Left renal cortex interstitium (tissue), 4 donors: ENCODE results near the gene PSME4. TPM values are rescaled to one million over a fixed set of nuclear protein-coding genes. Genes with fewer than 3 reads are reported as not detected.

Experiments used
- DNase-seq, 4 donors: peaks; one replicate each; pipeline ENCODE4 v3.0.0-alpha.2; 2013; ENCODE audit warnings: low read depth in 4 of 4, low spot score in 2 of 4, missing footprints in 1 of 4
- polyA plus RNA-seq, 4 donors: library from polyadenylated mRNA; unstranded; fragments of 120-200 nt; gene quantifications; one replicate each; pipeline ENCODE4 v1.2.1, GENCODE V29; 2013; ENCODE audit not compliant: insufficient read length in 4 of 4

Gene PSME4, protein sequence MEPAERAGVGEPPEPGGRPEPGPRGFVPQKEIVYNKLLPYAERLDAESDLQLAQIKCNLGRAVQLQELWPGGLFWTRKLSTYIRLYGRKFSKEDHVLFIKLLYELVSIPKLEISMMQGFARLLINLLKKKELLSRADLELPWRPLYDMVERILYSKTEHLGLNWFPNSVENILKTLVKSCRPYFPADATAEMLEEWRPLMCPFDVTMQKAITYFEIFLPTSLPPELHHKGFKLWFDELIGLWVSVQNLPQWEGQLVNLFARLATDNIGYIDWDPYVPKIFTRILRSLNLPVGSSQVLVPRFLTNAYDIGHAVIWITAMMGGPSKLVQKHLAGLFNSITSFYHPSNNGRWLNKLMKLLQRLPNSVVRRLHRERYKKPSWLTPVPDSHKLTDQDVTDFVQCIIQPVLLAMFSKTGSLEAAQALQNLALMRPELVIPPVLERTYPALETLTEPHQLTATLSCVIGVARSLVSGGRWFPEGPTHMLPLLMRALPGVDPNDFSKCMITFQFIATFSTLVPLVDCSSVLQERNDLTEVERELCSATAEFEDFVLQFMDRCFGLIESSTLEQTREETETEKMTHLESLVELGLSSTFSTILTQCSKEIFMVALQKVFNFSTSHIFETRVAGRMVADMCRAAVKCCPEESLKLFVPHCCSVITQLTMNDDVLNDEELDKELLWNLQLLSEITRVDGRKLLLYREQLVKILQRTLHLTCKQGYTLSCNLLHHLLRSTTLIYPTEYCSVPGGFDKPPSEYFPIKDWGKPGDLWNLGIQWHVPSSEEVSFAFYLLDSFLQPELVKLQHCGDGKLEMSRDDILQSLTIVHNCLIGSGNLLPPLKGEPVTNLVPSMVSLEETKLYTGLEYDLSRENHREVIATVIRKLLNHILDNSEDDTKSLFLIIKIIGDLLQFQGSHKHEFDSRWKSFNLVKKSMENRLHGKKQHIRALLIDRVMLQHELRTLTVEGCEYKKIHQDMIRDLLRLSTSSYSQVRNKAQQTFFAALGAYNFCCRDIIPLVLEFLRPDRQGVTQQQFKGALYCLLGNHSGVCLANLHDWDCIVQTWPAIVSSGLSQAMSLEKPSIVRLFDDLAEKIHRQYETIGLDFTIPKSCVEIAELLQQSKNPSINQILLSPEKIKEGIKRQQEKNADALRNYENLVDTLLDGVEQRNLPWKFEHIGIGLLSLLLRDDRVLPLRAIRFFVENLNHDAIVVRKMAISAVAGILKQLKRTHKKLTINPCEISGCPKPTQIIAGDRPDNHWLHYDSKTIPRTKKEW (N-terminal part only)
- 10 to 100 TPM; 48.9 to 75.3 (median 58.6) TPM for polyA plus RNA-seq

DNA sequence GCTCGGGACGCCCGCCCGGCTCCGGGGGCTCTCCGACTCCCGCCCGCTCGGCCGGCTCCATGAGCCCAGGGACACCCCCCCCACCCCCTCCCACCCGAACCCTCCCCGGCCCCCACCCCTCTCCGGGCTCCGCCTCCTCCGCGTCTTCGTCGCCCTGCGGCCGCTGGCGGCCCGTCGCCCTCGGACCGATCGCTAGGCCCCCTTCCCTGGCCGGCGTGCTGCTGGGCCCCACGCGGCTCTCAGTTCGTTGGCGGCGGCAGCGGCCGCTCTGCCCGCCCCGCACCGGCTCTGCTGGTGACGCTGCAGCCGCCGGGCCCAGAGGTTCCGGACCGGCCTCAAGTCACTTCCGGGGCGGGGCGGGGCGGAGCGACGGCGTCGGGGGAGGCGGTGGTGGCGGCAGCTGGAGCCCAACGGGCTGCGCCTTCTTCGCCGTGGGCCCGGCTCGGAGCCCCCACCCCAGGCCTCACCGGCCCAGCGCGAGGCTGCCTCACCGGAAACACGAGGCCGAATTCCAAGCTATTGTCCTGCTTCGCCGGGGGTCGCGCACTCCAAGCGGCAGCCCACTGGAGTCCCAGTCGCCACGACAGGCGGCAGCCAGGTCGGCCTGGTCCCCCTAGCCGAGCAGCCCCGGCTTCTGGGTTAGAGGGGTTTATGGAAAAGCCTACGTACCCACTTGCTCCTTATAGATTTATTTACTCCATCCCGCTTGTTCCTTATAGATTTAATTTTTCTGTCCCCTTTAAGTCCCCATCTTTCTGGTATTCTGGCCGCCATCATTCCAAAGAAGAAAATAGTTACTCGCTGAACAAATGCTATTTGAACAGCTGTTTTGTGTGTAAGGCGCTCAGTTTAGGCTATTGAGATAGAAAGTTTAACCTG lies at the start of gene PSME4:
Gene PSME4, minus strand, starts transcription at position 270 of the 879 bp plus-strand sequence. Its CDS starts 209 bp downstream, at position 61.
- DNase-seq, result peak; percentile 67 to 82 (median 78)

DNA sequence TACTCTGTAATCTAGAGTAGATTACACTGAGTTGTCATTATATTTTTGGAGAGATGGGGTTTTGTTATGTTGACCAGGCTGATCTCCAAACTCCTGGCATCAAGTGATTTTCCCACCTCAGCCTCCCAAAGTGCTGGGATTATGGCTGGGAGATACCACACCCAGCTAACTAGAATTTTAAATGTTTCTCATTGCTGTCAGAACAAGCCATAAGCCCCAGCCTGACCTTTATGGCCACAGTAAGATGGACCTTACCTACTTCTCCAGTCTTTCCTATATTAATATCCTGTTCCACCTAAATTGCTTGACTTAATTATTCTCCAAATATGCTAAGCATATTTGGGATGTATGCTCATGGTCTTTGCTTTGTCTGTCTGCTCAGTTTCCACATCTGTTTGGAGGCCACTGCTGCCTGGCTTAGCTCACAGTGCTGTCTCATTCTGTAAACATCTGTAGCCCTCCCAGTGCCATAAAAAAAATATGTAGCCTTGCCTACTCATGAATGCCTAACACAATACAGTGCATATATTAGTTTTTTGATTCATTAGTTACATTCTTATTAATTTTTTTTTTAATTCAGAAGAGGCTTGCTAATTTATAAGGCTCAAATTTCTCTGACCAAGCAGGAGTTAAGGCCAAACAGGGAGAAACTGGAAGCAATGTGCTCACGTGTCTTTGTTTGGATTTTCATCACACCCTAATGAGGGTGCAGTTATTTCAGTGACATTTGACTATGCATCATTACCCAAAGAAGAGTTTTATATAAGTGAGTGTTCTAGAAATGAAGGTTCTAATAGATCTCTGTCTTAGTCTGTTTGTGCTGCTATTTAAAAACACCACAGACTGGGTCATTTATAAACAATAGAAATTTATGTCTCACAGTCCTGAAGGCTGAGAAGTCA lies 45.3 kb upstream of the PSME4 start:
- no peak for DNase-seq

DNA sequence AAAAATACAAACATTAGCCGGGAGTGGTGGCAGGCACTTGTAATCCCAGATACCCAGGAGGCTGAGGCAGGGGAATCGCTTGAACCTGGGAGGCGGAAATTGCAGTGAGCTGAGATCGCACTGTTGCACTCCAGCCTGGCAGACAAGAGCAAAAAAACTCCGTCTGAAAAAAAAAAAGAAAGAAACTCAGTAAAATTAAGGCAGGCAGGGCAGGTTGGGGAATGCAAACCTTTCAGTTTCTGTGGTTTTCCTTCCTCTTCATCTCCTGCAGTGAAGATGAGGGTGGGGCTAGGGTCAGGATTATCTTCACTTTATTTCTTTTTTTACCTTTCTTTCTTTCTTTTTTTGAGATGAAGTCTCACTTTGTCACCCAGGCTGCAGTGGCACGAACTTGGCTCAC lies 43.2 kb upstream of the PSME4 start:
- no peak for DNase-seq

DNA sequence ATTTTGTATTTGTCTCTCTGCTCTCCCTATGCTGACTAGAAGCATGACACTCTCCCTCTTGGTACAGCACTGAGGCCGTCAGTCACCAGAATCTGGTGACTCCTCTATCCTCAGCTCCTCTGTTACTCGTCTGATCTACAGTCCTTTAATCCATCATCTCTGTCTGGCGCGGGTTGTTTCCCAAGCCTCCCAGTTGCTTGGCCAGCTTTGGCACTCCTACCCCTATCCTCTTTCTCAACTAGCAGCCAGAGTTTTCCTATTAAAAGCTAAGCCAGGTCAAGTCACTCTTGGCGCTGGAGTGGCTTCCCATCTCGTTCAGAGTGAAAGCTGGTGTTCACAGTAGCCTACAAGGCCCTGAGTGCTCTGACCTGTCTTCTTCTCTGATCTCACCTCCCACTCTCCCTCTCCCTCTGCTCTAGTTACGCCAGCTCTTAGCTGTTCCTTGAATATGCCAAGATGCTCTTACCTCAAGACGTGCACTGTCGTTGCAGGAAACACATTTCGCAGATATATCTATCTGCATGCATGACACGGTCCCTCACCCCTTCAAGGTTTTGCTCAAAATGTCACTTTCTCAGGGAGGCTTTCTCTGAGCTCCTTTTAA lies 41.8 kb upstream of the PSME4 start:
- DNase-seq, result no peak

DNA sequence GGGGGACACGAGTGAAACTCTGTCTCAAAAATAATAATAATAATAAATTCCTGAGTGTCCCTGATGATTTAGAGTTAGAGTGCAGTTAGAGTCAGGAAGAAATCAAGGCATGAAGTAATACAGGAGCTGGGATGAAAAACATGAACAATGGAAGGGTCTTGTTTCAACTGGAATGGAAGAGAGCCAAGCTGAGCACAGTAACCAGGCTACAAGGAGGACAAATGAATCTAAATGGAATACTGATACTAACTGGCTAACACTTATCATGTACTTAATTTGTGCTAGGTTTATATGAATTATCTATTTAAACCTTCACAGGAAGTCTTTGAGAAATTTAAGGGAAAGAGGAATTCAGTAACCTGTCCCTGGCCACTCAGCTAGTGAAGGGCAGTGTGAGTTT lies 38.8 kb upstream of the PSME4 start:
- DNase-seq, result no peak

DNA sequence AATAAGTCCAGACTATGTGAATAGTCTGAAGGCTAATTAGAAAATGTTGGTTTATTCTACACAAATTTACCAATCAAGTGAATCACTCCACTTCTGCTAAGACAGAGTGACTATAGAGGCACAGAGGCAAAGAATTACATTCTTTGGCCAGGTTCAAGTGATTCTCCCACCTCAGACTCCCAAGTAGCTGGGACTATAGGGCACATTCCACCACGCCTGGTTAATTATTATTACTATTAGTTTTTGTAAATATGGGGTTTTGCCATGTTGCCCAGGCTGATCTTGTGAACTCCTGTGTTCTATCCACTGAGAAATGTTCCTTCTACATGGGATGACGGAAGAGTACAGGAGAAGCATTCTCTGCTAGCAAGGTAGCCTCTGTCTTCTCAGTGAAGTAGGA lies 37.6 kb upstream of the PSME4 start:
- DNase-seq, result no peak

DNA sequence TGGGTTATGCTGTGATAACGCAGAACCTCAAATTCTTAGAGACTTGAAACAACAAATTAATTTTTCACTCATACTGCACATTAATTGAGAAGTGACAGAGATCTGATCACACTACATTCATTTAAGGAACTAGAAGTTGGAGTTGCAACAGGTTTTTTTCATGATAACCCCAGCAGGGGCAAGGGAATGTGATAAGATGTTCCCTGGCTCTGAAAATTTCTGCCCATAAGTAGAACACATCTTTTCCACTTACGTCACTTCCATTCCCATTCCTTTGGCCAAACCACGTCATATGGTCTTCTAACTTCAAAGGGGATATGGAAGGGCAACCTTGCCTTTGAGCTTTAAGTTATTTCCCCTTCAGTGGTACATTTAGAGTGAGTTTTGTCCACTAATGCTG lies 29.7 kb upstream of the PSME4 start:
- no peak for DNase-seq

DNA sequence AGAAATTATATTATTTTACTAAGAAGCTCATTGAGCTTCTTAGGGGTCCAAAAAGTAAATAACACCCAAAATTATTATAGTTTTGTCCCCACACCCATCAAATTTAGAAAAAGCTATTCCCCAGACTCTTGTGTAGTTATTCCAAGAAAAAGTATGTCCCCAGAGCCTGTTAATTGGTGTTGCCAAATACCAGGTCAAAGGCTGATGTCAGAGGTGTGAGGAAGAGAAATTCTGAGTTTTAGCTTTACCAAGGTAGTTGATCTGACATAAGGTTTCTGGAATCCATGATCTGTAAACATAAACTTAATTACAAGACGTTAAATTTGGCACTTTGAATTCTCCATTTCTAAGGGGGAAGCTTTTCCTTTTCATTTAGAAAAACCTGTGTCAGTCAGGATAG lies 29.3 kb upstream of the PSME4 start:
- DNase-seq, result no peak

DNA sequence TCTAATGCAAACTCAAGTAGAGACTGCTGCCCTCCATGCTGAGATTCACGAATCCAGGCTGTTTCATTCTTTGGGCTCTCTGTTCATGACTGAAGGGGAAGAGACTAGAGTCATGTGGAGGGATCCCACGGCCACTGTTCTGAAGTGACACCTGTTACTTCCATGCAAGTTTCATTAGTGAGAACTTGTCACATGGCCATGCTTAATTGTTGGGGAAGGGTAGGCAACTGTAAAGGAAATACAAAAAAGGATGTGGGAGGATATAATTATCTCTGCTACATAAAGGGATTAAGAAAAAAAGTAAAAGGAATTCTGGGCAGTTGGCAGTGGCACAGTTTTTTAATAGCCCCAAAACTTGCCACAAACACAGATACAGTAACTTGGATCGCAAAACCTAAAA lies 28.0 kb upstream of the PSME4 start:
- no peak for DNase-seq

DNA sequence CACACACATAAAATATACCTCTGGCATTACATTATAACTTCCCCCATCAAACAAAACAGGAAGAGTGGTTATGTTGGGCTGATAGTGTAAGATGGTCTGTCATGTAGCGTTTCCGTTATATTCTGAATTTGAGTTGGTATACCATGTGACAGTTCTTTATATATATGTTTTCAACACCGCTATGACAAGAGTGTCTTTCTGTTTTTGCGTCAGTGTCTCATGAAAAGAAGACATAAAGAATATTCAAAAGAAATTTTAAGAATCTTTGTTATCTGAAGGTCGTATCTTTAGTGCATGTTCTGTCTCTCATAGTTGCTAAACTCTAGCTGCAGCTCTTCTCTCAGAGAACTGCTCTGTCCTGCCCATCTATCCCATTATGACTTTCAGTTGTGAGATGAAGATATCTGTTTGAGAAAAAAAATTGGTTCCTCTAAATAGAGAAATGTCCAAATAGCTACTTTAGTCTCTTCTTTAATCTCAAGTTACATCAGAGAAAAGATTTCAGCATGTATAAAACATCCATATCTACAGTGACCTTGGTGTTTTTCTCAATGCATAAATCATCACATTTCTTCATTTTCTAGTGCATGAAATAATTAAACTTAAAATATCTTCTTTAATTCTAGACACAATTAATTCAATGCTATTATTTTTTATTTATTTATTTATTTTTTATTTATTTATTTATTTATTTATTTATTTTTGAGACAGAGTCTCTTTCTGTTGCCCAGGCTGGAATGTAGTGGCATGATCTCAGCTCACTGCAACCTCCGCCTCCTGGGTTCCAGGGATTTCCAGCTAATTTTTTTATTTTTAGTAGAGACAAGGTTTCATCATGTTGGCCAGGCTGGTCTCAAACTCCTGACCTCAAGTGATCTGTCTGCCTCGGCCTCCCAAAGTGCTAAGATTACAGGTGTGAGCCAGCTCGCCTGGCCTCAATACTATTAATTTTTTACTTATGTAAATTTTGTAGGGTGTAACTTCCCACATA lies 24.3 kb upstream of the PSME4 start:
- DNase-seq, result no peak

DNA sequence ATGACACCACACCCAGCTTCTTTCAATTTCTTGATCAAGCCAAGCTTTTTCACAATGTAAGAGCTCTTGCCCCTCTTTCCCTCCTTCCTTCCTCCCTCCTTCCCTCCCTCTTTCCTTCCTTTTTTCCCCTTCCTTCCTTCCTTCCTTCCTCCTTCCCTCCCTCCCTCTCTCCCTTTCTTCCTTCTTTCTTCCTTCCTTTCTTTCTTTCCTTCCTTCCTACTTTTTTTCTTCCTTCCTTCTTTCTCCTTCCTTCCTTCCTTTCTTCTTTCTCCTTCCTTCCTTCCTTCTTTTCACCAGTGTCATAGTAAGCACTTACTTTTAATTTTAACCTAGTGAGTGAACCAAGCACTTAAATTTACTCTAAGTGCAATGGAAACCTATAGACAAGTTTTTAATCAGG lies 21.2 kb upstream of the PSME4 start:
- DNase-seq, result no peak

DNA sequence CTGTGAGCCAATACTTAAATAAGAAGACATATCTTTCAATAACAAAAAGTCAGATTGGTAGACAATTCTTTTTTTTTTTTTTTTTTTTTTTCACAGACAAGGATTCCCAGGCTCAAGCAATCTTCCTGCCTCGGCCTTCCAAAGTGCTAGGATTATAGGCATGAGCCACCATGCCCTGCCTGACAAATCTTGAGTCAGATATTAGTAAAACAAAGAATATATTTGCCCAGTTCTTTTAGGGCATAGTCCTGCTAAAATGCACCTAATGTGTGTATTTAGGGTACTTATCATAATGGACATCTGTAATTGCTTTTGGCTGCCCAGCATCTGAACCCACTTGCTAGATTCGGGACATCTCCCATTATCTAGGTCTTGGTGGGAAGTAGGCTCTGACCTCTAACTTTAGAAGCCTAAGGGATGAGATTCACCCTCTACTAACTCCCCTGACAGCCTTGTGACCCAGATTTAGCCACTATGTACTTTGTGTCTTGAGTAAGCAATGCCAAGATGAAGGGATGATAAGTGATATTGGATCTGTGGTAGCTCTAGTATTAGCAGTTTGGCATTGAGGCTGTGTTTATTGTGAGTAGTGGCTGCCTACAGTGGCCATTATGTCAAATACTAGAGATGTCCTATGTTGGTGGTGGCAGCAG lies 18.5 kb upstream of the PSME4 start:
- DNase-seq, result no peak

DNA sequence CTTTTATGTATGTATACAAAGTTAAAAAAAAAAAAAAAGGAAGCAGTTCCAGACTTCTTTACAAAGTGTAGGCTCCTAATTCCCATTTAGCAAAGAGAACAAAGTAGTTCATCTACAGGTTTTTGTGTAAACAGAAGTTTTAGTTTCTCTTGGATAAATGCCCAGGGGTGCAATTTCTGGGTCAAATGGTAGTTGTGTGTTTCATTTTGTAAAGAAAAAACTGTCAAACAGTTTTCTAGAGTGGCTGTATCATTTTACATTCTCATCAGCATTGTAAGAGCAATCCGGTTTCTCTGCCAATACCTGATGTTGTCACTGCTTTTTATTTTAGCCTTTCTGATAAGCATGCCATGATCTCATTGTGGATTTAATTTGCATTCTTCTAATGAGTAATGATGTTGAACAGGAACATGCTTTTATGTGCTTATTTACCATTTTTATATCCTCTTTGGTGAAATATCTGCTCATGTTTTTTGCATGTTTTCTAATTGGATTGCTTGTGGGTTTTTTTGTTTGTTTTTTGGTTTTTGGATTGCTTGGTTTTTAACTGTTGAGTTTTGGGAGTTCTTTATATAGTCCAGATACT lies 16.6 kb upstream of the PSME4 start:
- DNase-seq, result peak in 1 of 4 donors; percentile 25

DNA sequence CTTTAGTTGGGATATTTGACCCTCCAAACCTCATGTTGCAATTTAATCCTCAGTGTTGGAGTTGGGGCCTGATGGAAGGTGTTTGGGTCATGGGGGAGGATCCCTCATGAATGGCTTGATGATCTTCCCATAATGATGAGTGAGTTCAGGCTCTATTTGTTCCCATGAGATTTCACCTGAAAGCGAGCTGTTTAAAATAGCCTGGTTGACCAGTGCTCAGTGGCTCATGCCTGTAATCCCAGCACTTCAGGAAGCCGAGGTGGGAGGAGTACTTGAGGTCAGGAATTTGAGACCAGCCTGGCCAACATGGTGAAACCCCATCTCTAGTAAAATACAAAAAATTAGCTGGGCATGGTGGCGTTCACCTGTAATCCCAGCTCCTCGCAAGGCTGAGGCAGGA lies 14.9 kb upstream of the PSME4 start:
- DNase-seq, result no peak

DNA sequence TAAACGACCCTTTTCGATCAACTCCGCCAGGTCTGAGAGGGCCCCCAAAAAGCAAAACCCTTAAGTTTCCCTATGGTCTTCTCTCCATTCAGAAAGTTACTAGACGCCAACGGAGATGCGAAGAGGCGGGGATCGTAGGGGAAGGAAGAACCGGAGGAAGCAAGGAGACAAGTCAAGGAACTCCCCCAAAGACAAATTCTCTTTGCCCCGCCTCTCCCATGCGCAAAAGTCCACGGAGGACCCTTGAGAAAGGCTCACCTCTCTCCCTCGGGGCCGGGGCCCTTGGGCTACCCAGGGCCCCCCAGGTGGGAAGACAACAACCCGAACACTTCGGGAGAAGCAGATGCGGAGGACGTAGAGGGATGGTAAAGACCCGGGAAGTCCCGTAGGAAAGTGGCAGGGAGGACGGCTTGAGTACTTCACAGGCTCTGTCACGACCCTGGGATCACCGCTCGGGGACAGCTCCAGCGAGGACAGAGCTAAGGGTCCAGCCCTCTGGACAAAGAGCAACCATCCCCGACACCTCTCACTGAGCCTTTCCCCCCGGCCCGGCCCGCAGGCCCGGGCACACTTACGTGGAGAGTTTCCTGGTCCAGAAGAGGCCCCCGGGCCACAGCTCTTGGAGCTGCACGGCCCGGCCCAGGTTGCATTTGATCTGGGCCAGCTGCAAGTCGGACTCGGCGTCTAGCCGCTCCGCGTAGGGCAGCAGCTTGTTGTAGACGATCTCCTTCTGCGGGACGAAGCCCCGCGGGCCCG lies 647 bp downstream of the PSME4 start:
- DNase-seq, result peak; percentile 33 to 70 (median 53)
